NCI-H82 treated with DMSO at 0.1 percent for 48 hours (cell line): ENCODE measurements around the gene FOXA1.

Experiments used
- DNase-seq: peaks from one replicate; lab custom pipeline; 2025; ENCODE audit not compliant: unreplicated experiment; lab: John Stamatoyannopoulos, UW

Gene FOXA1

GRCh38 chr14:37590428-37591139 is 4.5 kb downstream of the FOXA1 start:
- DNase-seq: no peak

GRCh38 chr14:37589715-37590427 is 5.2 kb downstream of the FOXA1 start:
- no peak for DNase-seq

GRCh38 chr14:37588956-37589714 is 5.9 kb downstream of the FOXA1 start:
- DNase-seq: no peak

GRCh38 chr14:37588667-37588955 is 6.4 kb downstream of the FOXA1 start:
- DNase-seq: no peak

- no peak for DNase-seq
These were observed 7.0 kb downstream of the FOXA1 start for GRCh38 chr14:37587881-37588666.

GRCh38 chr14:37587131-37587803 is 7.8 kb downstream of the FOXA1 start:
- no peak for DNase-seq

GRCh38 chr14:37586797-37587130 is 8.3 kb downstream of the FOXA1 start:
- no peak for DNase-seq

- no peak for DNase-seq
These were observed 8.9 kb downstream of the FOXA1 start for GRCh38 chr14:37585971-37586796.

GRCh38 chr14:37585101-37585511 is 9.9 kb downstream of the FOXA1 start:
- no peak for DNase-seq

- DNase-seq: no peak
These were observed 10.6 kb downstream of the FOXA1 start for GRCh38 chr14:37584211-37585100.

GRCh38 chr14:37583358-37584210 is 11.5 kb downstream of the FOXA1 start:
- DNase-seq: no peak

- no peak for DNase-seq
These were observed 14.9 kb downstream of the FOXA1 start for GRCh38 chr14:37580146-37580545.

GRCh38 chr14:37579274-37579673 is 15.8 kb downstream of the FOXA1 start:
- DNase-seq: no peak

- DNase-seq: no peak
These were observed 21.7 kb downstream of the FOXA1 start for GRCh38 chr14:37573356-37573755.

- no peak for DNase-seq
These were observed 23.7 kb downstream of the FOXA1 start for GRCh38 chr14:37571391-37571790.

- DNase-seq: no peak
These were observed 25.3 kb downstream of the FOXA1 start for GRCh38 chr14:37569729-37570128.

GRCh38 chr14:37566811-37567371 is 28.2 kb downstream of the FOXA1 start:
- no peak for DNase-seq

- DNase-seq: no peak
These were observed 29.5 kb downstream of the FOXA1 start for GRCh38 chr14:37565550-37565949.
